DOHH2 (cell line): ENCODE data around the gene UVRAG.

ENCODE experiments used
- H3F3A ChIP-seq: fragments of 200-600 bp; sonication (generic), shearing (Covaris generic); 2 replicates; pipeline ENCODE4 v1.6.0; 2016; ENCODE audit warnings: antibody characterized with exemption, mild to moderate bottlenecking; ENCODE audit not compliant: control insufficient read depth, insufficient read depth
- H3K27ac ChIP-seq: fragments of 200-600 bp; sonication (generic); 2 replicates; pipeline ENCODE4 v1.5.1; 2014; ENCODE audit warnings: low read depth, mild to moderate bottlenecking, low read length, moderate library complexity
- H3K27me3 ChIP-seq: fragments of 200-600 bp; sonication (generic); 2 replicates; pipeline ENCODE4 v1.6.1; 2014; ENCODE audit warnings: mild to moderate bottlenecking, low read length, mixed read lengths; ENCODE audit not compliant: control insufficient read depth
- H3K36me3 ChIP-seq: fragments of 200-600 bp; sonication (generic); 2 replicates; pipeline ENCODE4 v1.6.1; 2014; ENCODE audit warnings: mild to moderate bottlenecking, low read length, moderate library complexity, mixed read lengths; ENCODE audit not compliant: control insufficient read depth
- H3K4me1 ChIP-seq: fragments of 200-600 bp; sonication (generic); 2 replicates; pipeline ENCODE4 v1.6.1; 2014; ENCODE audit warnings: mild to moderate bottlenecking, low read length, mixed read lengths; ENCODE audit not compliant: control insufficient read depth
- H3K4me2 ChIP-seq: fragments of 200-600 bp; sonication (generic); 2 replicates; pipeline ENCODE4 v1.6.0; 2014; ENCODE audit warnings: mild to moderate bottlenecking, low read length, moderate library complexity
- H3K4me3 ChIP-seq: fragments of 200-600 bp; sonication (generic); 2 replicates; pipeline ENCODE4 v1.5.1; 2014; ENCODE audit warnings: mild to moderate bottlenecking, low read length, mixed read lengths
- H3K79me2 ChIP-seq: fragments of 200-600 bp; sonication (generic); 2 replicates; pipeline ENCODE4 v1.6.1; 2014; ENCODE audit warnings: mild to moderate bottlenecking, low read length, mixed read lengths; ENCODE audit not compliant: control insufficient read depth
- H3K9me2 ChIP-seq: fragments of 200-600 bp; sonication (generic); replicated peaks from 2 replicates; pipeline ENCODE4 v1.6.1; 2014; ENCODE audit warnings: mild to moderate bottlenecking, low read length, mixed read lengths; ENCODE audit not compliant: control insufficient read depth
- H3K9me3 ChIP-seq: fragments of 200-600 bp; sonication (generic); 2 replicates; pipeline ENCODE4 v1.6.1; 2014; ENCODE audit warnings: antibody characterized with exemption, low read length, mixed read lengths; ENCODE audit not compliant: control insufficient read depth, insufficient read depth
- H4K20me1 ChIP-seq: fragments of 200-600 bp; sonication (generic); 2 replicates; pipeline ENCODE4 v1.6.0; 2014; ENCODE audit warnings: low read depth, mild to moderate bottlenecking, antibody characterized with exemption, low read length, moderate library complexity; ENCODE audit not compliant: control insufficient read depth, insufficient read depth
- CTCF ChIP-seq: fragments of 200-600 bp; sonication (generic); IDR thresholded peaks from one replicate; pipeline ENCODE4 v1.5.1; 2014; ENCODE audit warnings: antibody characterized with exemption, mild to moderate bottlenecking, low read depth, low read length; ENCODE audit not compliant: poor library complexity, severe bottlenecking
- EZH2phosphoT487 ChIP-seq: fragments of 200-600 bp; sonication (generic); IDR thresholded peaks from 2 replicates; pipeline ENCODE4 v1.6.1; 2017; ENCODE audit warnings: borderline replicate concordance, mild to moderate bottlenecking, antibody characterized with exemption, low read length, moderate library complexity, mixed read lengths

The UVRAG gene

DNA sequence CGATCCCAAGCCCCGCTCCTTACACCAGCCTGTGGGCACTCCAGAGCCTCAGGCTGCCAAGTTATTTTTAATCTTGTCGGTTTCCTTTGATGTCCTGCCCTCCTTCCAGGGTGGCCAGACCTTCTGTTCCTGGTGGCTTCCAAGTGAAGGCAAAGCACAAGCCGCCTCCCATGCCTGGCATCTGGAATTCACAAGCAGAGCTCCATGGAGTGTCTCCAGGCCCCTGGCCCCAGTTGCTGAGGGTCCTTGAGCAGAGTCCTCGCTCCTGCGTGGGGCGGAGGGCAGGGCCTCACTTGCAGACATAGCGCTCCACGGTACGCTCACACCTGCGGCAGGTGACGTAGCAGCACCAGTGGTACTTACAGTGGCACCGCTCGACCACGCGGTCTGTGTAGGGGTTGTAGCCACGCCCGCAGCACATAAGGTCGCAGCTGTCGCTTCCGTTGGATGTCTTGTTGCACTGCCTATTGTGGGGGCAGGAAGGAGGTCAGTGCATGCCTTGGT lies 371.8 kb downstream of the UVRAG start:
- Histone ChIP-seq H3K36me3 (no peaks in the 10 kb centered on the region), H3K4me1 (no peaks in the 10 kb centered on the region), H3K27ac (no peak overlapping the region), H3K27me3 (no peaks in the 10 kb centered on the region), H3K4me2 (no peak overlapping the region), H3K9me3 (no peaks in the 10 kb centered on the region), H3K9me2 (no peaks in the 10 kb centered on the region), H3K4me3 (no peak overlapping the region), H3K79me2 (no peaks in the 10 kb centered on the region), H4K20me1 (no peaks in the 10 kb centered on the region), H3F3A (no peaks in the 10 kb centered on the region)
- TF ChIP-seq CTCF (no peak), EZH2phosphoT487 (no peak)

- H3K27me3 ChIP-seq, result no peaks in the 10 kb centered on the region
- H3K4me2 ChIP-seq, result no peak overlapping the region
- TF ChIP-seq EZH2phosphoT487, result no peak
- no peak for TF ChIP-seq CTCF
- H3K36me3 ChIP-seq, result no peaks in the 10 kb centered on the region
- H4K20me1 ChIP-seq, result no peaks in the 10 kb centered on the region
- H3K4me3 ChIP-seq, result no peak overlapping the region
- H3K4me1 ChIP-seq, result no peaks in the 10 kb centered on the region
- H3K9me3 ChIP-seq, result no peaks in the 10 kb centered on the region
- H3K9me2 ChIP-seq, result no peaks in the 10 kb centered on the region
- no peaks in the 10 kb centered on the region for H3F3A ChIP-seq
- H3K27ac ChIP-seq, result no peak overlapping the region
- no peaks in the 10 kb centered on the region for H3K79me2 ChIP-seq
Observed at GRCh38 chr11:76188873-76189272, 373.9 kb downstream of the UVRAG start.

GRCh38 chr11:76189682-76190081 lies 374.7 kb downstream of the UVRAG start:
- Histone ChIP-seq H3K36me3 (no peaks in the 10 kb centered on the region), H3K4me2 (no peak overlapping the region), H3K9me3 (no peaks in the 10 kb centered on the region)

More at GRCh38 chr11:76189682-76190081, 374.7 kb downstream of the UVRAG start:
- H4K20me1 ChIP-seq, result no peaks in the 10 kb centered on the region
- no peaks in the 10 kb centered on the region for H3K9me2 ChIP-seq
- no peaks in the 10 kb centered on the region for H3K4me1 ChIP-seq
- no peaks in the 10 kb centered on the region for H3K79me2 ChIP-seq
- no peak overlapping the region for H3K27ac ChIP-seq
- H3F3A ChIP-seq, result no peaks in the 10 kb centered on the region
- TF ChIP-seq CTCF, result no peak
- no peak for TF ChIP-seq EZH2phosphoT487
- H3K4me3 ChIP-seq, result no peak overlapping the region
- H3K27me3 ChIP-seq, result no peaks in the 10 kb centered on the region
